ENCODE data around the gene KRTAP12-3. TPM values are rescaled to one million over a fixed set of nuclear protein-coding genes. Genes with fewer than 3 reads are reported as not detected.
"Not testable (repeated sequence)": the region's sequence is repeated elsewhere in the genome, so short reads cannot be mapped to it uniquely, and the experiment has no call there.

Gene KRTAP12-3
- total RNA-seq, 1 experiment from 2014 or later: not detected

- no peak overlapping the region for H3K27ac Mint-ChIP-seq (ENCODE audit: unreplicated experiment)
- TF ChIP-seq CTCF (IDR thresholded peaks at IDR 0.05; ENCODE audit: unreplicated experiment): no peak
- H3K27me3 Mint-ChIP-seq (ENCODE audit: unreplicated experiment): peaks cover 88% of the 10 kb centered on the region
- CTCF ChIA-PET: no interaction called here
- H3K9me3 Mint-ChIP-seq (ENCODE audit: low read depth, unreplicated experiment): peaks cover 2% of the 10 kb centered on the region
- intact Hi-C loops (cut with micrococcal nuclease; ENCODE audit: unreplicated experiment): no loop called here
- no TSS peak for BruUV-seq (replicated peaks)
- no peak overlapping the region for H3K4me3 Mint-ChIP-seq (ENCODE audit: low read depth, unreplicated experiment)
- H3K36me3 Mint-ChIP-seq (ENCODE audit: insufficient read depth, unreplicated experiment): no peaks in the 10 kb centered on the region
- peaks cover 14% of the 10 kb centered on the region for H3K4me1 Mint-ChIP-seq (ENCODE audit: low read depth, unreplicated experiment)
- no peak for DNase-seq
Measured at GRCh38 chr21:44695184-44695583, 37.5 kb downstream of the KRTAP12-3 start.

GRCh38 chr21:44695641-44696040 is 37.9 kb downstream of the KRTAP12-3 start:
- no peak for TF ChIP-seq CTCF (IDR thresholded peaks at IDR 0.05; ENCODE audit: unreplicated experiment)
- H3K4me1 Mint-ChIP-seq (ENCODE audit: low read depth, unreplicated experiment): peaks cover 14% of the 10 kb centered on the region
- no peak overlapping the region for H3K4me3 Mint-ChIP-seq (ENCODE audit: low read depth, unreplicated experiment)
- H3K36me3 Mint-ChIP-seq (ENCODE audit: insufficient read depth, unreplicated experiment): no peaks in the 10 kb centered on the region
- no peak for DNase-seq
- no TSS peak for BruUV-seq (replicated peaks)
- CTCF ChIA-PET: no interaction called here
- H3K9me3 Mint-ChIP-seq (ENCODE audit: low read depth, unreplicated experiment): peaks cover 2% of the 10 kb centered on the region
- H3K27ac Mint-ChIP-seq (ENCODE audit: unreplicated experiment): no peak overlapping the region
- peaks cover 88% of the 10 kb centered on the region for H3K27me3 Mint-ChIP-seq (ENCODE audit: unreplicated experiment)
- intact Hi-C loops (cut with micrococcal nuclease; ENCODE audit: unreplicated experiment): no loop called here

- Mint-ChIP-seq H3K27me3 (ENCODE audit: unreplicated experiment) (peaks cover 88% of the 10 kb centered on the region), H3K9me3 (ENCODE audit: low read depth, unreplicated experiment) (peaks cover 2% of the 10 kb centered on the region), H3K36me3 (ENCODE audit: insufficient read depth, unreplicated experiment) (no peaks in the 10 kb centered on the region), H3K4me1 (ENCODE audit: low read depth, unreplicated experiment) (peaks cover 14% of the 10 kb centered on the region), H3K4me3 (ENCODE audit: low read depth, unreplicated experiment) (no peak overlapping the region), H3K27ac (ENCODE audit: unreplicated experiment) (no peak overlapping the region)
- BruUV-seq (replicated peaks): no TSS peak
- CTCF ChIA-PET: no interaction called here
- DNase-seq: no peak
- intact Hi-C loops (cut with micrococcal nuclease; ENCODE audit: unreplicated experiment): no loop called here
- TF ChIP-seq CTCF (IDR thresholded peaks at IDR 0.05; ENCODE audit: unreplicated experiment): no peak
Measured at GRCh38 chr21:44696572-44696971, 38.8 kb downstream of the KRTAP12-3 start.

GRCh38 chr21:44697172-44697810 is 39.6 kb downstream of the KRTAP12-3 start, which contains the start of gene KRTAP10-12:
TSS of gene KRTAP10-12 (plus strand) at chr21:44697172. CDS start at chr21:44697202, 30 bp downstream.
- DNase-seq; intact Hi-C loops (cut with micrococcal nuclease; ENCODE audit: unreplicated experiment); BruUV-seq (replicated peaks); CTCF ChIA-PET; H3K36me3 Mint-ChIP-seq (ENCODE audit: insufficient read depth, unreplicated experiment); H3K9me3 Mint-ChIP-seq (ENCODE audit: low read depth, unreplicated experiment); H3K4me3 Mint-ChIP-seq (ENCODE audit: low read depth, unreplicated experiment); H3K27ac Mint-ChIP-seq (ENCODE audit: unreplicated experiment): not testable (repeated sequence)
- Mint-ChIP-seq H3K4me1 (ENCODE audit: low read depth, unreplicated experiment) (peaks cover 14% of the 10 kb centered on the region), H3K27me3 (ENCODE audit: unreplicated experiment) (peaks cover 88% of the 10 kb centered on the region)
